CD4-positive, alpha-beta T cell treated with Interferon alpha-2 for 1 hour (primary cell): Measurements from ENCODE around the gene XIAP.
"Not testable (repeated sequence)": the region's sequence is repeated elsewhere in the genome, so short reads cannot be mapped to it uniquely, and the experiment has no call there.

Experiments
- DNase-seq, 2 donors: peaks; one replicate each; pipeline ENCODE4 v3.0.0-alpha.2; 2020 to 2022

The XIAP gene

DNA sequence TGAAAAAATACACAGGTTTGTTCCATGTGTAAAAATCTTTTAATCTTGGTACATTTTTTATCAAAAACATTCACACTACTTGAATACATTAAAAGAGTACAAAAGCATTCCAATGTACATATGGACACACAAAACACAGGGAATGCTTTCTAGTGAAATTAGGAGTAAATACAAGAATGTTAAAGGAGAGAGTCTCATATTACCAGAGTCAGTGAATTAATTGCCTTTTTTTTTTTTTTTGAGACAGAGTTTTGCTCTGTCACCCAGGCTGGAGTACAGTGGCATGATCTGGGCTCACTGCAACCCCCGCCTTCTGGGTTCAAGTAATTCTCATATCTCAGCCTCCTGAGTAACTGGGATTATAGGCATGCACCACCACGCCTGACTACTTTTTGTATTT lies 17.0 kb downstream of the XIAP start:
- no peak for DNase-seq

DNA sequence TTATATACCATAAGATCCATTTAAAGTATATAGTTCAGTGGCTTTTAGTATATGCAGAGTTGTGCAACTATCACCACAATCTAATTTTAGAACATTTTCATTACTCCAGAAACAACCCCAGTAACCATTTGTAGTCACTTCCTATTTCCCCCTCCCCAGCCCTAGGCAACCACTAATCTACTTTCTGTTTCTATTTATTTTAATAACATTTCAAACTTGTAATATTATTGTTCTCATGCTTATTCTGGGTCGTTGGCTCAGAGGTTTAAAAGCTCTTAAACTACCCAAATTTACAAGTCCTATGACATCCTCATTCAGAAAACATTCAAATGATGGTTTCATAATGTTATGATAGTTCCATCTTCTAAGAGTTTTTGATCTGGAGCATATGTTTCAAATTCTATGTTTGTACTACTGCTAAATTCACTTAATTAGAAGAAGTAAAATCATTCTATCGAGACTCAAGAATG lies 18.4 kb downstream of the XIAP start:
- DNase-seq, result peak; percentile 12 to 56

DNA sequence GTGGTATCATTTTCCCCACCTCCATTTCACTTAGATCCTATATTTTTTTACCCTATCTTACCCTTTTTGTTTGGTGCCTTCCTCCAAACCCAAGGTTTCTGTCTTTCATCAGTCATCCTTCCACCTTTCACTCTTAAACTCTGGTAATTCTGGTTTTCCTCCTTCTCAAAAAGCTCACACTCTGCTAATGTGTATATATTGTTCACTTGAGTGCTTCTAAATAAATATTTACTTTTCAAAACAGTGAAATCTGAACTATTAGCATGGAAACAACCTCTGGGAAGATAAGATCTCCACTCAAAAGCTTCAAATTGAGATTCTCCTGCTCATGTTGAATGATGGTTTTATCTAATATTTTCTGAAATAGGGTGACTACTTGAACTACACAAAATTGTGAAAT lies 21.5 kb downstream of the XIAP start:
- no peak for DNase-seq

DNA sequence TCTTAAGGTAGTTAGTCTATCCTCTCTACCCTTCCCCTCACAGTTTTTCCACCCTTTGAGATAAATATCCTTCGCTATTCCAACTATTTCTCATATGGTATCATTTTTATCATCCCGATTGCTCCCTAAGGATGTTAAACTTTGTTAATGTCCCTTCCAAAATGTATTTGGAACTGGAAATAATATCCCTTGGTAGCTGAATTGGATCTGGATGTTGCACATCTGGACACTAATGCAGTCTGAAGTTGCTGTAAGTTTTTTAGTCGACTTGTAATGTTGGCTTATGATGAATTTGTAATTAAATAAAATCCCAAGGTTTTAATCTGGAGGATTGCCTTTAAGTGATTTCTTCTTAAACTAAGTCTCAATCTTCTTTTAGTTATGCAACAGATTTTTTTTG lies 22.5 kb downstream of the XIAP start:
- no peak for DNase-seq

DNA sequence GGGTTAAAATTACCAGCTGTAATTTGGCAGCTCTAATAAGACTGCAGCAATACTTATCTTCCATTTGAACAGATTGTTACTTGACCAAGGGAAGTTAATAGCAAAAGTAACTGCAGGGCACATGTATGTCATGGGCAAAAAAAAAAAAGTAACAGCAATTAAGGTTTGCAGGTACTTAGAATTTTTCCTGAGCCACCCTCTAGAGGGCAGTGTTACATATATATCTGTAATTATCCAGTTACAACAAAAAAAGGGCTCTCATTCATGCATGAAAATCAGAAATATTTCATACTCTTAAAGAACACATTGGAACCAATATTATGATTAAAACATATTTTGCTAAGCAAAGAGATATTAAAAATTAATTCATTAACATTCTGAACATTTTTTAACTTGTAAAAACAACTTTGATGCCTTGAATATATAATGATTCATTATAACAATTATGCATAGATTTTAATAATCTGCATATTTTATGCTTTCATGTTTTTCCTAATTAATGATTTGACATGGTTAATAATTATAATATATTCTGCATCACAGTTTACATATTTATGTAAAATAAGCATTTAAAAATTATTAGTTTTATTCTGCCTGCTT lies 25.1 kb downstream of the XIAP start:
- peak; percentile 30 to 74 for DNase-seq

DNA sequence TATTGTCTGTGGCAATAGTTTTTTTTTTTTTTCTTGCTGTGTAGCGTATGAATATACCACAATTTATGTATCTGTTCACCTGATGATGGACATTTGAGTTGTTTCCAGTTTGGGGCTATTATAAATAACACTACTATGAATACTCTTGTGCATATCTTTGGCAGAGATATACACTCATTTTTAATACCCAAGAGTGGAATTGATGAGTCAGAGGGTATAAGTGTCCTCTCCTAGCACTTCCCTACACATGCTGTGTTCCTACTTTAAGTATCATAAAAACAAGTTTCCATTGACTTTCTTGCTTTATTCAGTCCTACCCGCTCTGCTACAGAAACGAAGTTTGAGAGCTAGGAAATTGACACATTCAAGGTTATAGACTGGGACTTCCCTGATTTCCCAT lies 39.8 kb downstream of the XIAP start:
- no peak for DNase-seq

DNA sequence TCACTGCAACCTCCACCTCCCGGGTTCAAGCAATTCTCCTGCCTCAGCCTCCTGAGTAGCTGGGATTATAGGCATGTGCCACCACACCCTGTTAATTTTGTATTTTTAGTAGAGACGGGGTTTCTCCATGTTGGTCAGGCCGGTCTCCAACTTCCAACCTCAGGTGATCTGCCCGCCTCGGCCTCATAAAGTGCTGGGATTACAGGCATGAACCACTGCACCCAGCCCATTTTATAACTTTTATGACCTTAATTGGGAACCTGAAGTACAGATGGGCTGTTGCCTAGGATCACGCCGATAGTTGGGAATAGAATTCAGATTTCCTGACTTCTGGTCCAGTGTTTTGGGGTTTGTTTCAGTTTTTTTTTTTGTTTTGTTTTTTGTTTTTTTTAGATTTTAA lies 43.4 kb downstream of the XIAP start:
- DNase-seq, result not testable (repeated sequence)

DNA sequence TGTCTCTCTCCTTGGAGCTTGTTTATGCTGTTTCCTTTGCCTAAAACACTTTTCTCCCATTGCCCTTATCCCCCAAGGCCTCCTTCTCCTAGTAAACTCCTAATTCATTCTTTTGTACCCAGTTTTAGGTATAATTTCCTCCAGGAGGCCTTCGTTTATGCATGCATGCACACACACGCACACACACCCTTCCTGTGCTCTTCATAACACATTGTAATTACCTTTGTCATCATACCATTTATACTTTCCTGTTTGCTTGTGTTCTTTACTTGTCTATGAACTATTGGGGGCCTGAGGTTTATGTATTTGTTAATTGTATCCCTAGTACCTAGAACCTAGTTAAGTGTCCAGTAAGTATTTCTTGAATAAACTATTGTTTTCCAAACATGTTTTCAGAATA lies 45.5 kb downstream of the XIAP start:
- no peak for DNase-seq

DNA sequence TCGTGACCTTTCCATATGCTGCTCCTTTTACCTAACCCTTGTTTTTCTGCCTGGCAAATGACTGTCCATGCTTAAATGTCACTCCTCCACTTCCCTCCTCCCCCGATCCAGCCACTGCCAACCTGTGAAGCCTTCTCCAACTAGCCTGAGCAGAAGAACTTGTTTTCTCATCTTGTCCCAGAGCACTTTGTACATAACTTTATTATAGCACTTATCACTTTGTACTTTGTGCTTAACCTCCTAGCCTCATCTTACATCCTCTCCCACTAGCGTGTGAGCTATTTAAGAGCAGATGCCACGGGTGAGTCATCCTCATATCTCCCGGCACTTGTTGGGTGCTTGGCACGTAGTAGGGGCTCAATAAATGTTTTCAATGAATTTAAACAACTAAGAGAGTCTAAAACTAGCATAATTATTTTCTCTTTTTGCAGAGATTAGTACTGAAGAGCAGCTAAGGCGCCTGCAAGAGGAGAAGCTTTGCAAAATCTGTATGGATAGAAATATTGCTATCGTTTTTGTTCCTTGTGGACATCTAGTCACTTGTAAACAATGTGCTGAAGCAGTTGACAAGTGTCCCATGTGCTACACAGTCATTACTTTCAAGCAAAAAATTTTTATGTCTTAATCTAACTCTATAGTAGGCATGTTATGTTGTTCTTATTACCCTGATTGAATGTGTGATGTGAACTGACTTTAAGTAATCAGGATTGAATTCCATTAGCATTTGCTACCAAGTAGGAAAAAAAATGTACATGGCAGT lies 46.9 kb downstream of the XIAP start:
- DNase-seq, result no peak

DNA sequence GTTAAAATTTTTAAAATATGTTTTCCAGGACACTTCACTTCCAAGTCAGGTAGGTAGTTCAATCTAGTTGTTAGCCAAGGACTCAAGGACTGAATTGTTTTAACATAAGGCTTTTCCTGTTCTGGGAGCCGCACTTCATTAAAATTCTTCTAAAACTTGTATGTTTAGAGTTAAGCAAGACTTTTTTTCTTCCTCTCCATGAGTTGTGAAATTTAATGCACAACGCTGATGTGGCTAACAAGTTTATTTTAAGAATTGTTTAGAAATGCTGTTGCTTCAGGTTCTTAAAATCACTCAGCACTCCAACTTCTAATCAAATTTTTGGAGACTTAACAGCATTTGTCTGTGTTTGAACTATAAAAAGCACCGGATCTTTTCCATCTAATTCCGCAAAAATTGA lies 49.7 kb downstream of the XIAP start:
- DNase-seq, result no peak

DNA sequence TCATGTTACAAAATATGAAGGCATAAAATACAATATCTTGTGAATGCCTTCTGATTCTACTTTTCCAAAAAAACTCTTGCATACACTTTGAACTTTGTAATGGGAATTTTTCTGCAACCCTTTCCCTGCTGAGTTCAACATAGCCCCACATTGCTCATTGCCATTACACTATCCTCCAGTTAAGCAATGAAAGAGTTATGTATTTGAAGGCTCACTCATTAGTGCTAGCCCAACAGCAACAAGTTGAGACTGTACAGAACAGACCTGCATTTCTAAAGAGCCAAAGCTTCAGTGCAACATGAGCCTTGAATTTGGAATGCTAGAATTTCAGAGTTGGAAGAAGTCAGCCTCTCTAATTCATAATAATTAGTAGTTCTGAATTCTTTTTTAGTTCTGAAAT lies 57.2 kb downstream of the XIAP start:
- DNase-seq, result no peak

DNA sequence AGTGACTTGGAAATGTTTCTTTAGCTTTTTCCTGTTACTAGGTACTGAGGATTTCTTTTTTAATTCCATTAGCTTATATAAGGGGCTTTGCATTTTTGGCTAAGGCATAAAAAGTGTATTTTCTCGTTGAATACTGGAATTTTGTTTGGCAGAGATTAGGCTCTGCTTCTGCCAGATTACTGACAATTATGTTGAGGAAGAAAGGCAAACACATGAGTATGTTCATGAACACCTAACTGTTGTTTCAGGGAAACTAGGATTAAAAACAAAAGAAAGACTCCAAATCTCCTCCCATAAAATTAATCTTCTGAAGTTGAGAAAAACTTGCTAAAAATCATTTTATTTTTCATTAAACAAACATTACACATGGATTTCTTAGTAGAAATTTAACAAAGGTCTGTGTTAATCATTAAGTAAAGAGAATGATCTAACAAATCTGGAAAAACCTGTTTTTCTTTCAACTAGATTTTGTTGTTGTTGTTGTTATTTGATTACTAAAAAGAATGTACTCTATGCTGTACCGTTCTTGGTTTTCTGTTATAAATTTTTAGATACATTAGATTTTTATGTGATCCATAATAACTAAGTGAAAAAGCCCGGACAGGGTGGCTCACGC lies 58.4 kb downstream of the XIAP start:
- DNase-seq, result no peak

DNA sequence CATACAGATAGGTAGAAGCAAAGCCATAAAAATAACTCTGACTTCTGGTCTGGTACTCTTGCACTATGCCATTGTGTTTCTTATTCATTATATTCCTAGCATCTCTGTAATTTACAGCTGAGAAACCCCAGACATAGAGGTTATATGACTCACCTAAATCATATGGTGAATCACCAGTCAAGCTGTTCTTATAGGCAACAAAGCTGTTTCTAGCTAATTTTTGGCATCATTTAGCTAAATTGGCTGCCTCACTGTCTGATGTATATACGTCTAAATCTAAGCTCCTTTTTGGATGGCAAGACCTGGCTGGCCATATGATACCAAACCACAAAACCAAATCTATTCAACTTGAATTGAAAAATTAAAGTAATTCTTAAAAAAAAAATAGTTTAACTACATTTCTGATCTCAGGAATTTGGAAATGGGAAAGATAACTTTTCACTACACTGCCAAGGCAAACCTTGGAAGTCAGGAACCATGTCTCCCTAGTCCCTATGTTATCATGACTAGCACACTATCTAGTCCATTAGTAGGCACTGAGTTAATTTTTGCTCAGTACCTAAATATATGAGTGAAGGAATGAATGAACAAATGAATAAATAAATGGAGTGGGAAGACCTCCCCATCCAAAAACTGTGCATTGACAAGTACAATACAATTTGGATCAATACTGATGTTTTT lies 60.4 kb downstream of the XIAP start:
- no peak for DNase-seq

DNA sequence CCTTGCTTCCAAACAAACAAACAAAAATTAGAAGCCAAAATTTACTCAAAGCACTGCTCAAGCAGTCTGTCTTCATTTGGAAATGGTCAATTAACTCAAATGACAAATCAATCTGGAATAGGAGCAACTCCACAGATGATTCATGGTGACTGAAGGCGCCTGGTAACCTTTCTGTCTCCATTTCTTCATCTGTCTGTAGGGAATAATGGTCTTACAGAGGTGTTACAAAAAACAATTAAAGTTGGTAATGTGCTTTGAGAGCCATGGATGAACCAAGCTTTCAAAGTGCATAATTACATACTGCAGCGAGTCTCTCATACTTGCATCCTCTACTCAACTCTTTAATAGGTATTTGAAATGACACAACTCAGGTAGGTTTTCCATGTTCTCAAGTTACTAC lies 63.4 kb downstream of the XIAP start:
- DNase-seq, result no peak

DNA sequence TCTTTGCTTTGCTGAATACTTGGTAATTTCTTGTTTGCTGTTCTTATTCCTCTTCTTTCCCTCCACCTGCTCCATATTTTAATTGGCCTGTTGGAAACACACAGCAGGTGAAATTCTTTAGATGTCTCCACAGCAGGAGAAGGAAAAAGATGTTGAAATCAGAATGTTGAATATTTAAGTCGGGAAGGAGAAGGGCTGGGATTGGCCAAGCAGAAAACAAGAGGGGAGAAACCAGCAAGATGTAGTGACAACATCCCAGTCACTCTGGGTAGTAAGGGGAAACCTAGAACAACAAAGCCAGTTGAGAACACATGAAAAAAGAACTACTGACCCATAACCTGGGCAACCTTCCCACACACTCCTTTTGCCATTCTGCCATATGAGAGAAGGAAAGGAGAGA lies 64.3 kb downstream of the XIAP start:
- DNase-seq, result no peak

DNA sequence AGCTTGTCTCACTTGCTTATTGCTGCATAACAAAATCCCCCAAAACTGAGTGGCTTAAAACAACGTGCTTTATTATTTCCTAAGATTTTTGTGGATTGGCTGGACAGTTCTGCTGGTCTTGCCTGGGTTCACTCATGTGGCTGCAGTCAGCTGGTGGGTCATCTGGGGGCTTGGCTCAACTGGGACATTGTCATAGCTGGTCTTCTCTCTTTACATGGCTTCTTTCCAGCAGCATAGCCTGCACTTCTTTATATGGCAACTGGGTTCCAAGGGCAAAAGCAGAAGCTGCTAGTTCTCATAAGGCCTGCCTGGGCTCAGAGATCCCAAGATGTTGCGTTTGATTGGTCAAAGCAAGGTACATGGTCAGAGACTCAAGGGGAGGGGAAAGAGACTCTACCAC lies 68.0 kb downstream of the XIAP start:
- no peak for DNase-seq

DNA sequence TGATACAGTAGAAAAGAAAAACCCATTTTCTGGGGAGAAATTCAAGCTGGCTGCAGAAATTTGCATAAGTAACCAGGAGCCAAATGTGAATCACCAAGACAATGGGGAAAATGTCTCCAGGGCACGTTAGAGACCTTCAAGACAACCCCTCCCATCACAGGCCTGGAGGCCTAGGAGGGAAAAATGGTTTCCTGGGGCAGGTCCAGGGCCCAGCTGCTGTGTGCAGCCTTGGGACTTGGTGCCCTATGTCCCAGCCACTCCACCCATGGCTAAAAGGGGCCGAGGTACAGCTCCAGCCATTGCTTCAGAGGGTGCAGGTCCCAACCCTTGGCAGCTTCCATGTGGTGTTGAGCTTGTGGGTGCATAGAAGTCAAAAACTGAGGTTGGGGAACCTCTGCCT lies 72.2 kb downstream of the XIAP start:
- not testable (repeated sequence) for DNase-seq

DNA sequence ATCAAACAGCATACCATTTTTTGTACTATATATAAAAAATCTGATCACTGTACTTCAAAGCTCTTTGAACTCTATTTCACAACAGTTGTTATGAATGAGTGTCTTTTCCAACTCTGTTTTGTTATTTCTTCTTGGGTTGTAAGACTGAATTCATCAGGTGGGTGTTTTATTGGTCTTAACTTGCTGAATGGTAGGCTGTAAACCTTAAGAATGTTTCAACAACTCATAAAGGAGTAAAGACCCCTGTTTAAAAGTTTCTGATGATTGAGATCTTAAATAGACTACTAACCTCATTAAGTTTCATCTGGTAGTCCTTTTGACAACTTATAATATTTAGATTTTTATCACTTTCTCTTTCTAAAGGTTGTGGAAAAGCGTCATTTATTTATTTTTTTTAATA lies 83.2 kb downstream of the XIAP start:
- no peak for DNase-seq

DNA sequence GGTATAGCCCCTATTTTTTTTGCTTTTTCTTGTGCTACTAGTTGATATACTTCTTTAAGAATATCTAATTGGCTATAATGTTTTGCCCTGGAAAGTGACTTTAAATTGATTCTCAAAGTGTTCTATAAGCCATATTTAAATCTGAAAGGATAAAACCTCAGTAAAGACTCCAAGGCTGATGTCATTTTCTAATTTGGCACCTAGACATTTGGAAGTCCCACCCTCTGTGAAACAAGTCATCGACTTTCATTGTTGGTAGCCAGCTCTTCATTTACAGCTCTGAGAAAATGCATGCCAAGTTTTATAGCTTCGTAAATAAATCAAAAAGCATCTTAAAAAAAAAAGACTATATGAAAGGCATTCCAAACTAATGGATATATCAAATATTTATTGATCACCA lies 83.6 kb downstream of the XIAP start:
- DNase-seq, result no peak

DNA sequence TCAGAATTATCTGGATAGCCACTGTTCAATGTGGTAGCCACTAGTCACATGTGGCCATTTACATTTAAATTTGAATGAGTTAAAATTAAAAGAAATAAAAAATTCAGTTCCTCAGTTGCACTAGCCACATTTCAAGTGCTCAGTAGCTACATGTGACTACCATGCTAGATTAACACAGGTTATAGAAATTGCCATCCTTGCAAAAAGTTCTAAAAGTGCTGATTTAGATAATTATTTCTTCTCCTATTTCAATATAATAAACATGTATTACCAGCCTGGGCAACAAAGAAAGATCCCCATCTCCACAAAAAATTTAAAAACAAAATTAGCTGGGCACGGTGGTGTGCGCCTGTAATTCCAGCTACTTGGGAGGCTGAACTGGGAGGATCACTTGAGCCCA lies 90.0 kb downstream of the XIAP start:
- DNase-seq, result no peak

DNA sequence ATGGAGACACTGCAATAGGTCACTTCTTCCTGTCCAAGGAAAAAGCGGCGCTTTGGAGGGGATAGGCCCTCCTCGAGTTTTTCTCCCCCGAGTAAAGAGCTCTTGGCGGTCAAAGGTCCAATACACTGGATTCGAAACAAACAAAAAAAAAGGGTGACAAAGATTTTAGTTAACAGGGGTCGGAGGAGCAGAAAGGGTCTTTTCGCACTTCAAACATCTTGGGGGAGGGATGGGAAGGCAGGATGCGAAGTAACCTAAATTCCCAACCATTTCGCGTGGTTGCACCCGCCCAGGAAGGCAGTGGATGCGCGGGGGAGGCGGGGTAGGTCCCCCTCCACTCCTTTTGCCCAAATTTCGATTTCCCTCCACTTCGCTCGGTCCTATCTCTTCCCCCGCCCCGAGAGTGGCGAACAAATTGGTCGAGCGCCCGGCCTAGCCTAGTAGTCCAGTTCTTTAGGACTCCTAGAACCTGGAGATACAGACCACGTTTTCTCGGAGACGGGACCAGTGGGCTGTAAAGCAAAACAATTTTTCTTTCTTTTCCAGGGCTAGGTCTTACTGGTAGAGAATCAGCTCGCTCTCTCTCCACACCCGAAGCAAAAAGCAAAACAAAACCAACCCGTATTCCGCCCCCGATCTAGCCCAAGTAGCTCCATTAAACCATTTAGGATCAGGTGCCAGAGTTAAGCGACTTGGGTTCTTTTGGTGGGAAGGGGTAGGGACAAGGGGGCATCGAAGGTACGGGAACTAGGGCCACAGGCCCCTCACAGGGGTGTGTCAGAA lies 99.6 kb downstream of the XIAP start:
- DNase-seq, result peak; percentile 4 to 42

DNA sequence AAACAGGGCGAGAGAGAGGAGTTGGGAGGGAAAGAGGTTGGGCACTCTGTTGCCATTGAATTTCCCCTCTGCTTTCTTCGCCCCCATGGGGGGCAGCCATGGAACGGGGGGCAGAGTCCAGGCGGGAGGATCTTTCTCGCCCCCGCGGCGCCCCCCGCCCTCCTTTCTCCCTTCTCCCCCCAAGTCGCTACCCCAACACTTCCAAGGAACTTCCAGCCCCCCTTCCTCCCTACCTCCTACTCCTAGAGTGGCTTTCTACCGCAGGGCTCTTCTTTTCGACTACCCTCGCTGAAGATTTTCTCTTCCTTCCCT lies 101.1 kb downstream of the XIAP start:
- no peak for DNase-seq
